CMK (cell line): ENCODE data around the gene CCK.
"Not testable (repeated sequence)": the region's sequence is repeated elsewhere in the genome, so short reads cannot be mapped to it uniquely, and the experiment has no call there.

ENCODE experiments used
- DNase-seq: peaks from one replicate; pipeline ENCODE4 v3.0.0-alpha.2; 2010; ENCODE audit warnings: low read depth

Gene CCK, protein sequence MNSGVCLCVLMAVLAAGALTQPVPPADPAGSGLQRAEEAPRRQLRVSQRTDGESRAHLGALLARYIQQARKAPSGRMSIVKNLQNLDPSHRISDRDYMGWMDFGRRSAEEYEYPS

DNA sequence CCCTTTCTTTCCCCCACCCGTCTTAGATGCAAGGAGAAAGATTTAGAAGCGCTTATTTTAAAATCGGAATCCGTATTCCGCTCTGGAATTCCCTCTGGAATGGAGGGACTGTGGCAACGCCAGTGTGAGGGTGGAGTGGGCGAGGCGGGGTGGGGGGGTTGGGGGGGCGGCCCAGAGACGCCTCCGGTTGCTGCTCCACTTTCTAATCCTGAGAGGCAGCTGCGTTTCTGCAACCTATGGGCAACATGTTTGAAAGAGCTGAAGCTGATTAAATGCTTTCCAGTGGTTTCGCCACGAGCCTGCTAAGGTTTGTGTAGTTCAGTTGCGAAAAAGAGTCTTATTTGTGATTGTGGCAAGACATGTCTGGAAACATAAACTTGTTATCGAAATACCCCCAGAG, at the start of gene CCK:
CCK (minus strand) TSS at position 101 of the 400 bp plus-strand sequence. CDS start 2,555 bp downstream, outside the sequence.
- DNase-seq = no peak

DNA sequence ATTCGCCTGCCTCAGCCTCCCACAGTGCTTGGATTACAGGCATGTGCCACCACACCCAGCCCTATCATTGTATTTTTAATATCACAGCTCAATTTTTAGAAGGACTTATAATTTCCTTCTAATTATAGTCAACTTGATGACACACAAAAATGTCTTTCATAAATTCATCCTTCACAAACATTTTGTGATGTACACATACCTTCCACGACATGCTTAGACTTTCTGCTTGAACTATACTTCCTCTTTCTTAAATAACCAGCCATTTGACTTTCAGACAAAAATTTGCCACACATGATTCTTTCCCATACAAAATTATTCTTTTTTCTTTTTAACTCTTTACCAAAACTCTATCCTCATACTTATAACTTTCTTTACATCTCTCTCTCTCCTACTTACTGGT, 48.4 kb upstream of the CCK start:
- DNase-seq = no peak

DNA sequence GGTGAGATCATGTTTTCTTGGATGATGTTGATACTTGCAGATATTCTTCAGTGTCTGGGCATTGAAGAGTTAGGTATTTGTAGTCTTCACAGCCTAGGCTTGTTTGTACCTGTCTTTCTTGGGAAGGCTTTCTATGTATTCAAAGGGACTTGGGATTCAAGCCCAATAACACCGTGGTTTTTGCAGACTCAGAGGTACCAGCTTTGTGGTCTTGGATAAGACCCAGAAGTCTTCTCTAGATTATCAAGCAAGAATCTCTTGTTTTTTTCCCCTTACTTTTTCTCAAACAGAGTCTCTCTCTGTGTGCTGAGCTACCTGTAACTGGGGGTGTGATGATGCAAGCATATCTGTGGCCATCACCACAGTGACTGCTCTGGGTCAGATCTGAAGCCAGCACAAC, 42.7 kb upstream of the CCK start:
- DNase-seq = no peak

DNA sequence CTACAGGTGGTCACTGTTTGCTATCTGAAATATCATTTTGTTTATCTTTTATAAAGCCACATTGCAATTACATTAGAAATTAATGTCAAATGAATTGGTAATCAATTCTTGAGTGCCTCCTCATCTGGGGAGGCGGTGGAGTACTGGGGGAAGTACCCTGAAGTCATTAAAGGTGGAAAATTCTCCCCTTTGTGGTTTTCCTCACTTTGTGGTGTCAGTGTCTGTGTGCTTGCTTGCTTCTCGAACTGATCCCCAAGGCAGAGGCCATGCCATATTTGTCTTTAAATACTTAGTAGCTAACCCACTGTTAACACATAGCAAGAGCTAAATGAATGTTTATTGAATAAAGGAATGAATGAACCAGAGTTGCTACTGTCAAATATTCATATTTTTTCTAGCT, 40.5 kb upstream of the CCK start:
- no peak for DNase-seq

- DNase-seq = peak; percentile 49
Observed at GRCh38 chr3:42302924-42303634, 37.1 kb upstream of the CCK start.

- no peak for DNase-seq
Observed at GRCh38 chr3:42301446-42302175, 35.6 kb upstream of the CCK start.

DNA sequence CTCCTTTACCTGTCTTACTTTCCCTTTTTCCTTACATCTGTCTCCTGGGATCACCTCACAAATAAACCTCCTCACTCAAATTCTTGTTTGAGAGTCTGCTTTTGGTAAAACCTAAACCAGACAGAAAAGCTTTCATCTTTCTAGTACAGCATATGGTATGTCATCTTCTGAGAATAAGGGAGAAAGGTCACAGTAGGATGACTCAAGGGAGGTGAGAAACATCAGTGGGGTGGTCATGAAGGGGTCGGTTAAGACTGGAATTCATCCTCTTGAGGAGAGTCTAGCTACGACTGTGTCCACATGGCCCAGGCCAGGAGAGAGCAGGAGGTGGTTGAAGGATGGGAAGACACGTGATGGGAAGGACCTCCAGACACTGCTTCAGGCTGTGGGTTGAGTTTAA, 34.8 kb upstream of the CCK start:
- DNase-seq = no peak

GRCh38 chr3:42300013-42300412, 34.0 kb upstream of the CCK start:
- DNase-seq = no peak

DNA sequence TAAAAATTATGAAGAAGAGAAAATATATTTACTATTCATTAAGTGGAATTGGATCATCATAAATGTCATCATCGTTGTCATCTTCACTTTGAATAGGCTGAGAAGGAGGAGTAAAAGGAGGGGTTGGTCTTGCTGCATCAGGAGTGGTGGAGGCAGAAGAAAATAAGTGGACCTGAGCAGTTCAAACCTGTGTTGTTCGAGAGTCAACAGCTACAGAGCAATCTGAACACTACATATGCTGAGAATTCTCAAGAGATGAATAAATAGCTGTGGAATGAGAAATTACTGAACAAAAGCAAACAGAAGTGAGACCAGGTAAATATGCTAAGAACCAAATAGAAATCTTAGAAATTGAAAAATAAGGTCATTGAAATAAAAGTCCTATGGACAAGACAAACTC, 32.3 kb upstream of the CCK start:
- no peak for DNase-seq

- no peak for DNase-seq
Observed at GRCh38 chr3:42292009-42292408, 26.0 kb upstream of the CCK start.

- DNase-seq = no peak
Observed at GRCh38 chr3:42290966-42291714, 25.2 kb upstream of the CCK start.

- DNase-seq = no peak
Observed at GRCh38 chr3:42289026-42289425, 23.0 kb upstream of the CCK start.

DNA sequence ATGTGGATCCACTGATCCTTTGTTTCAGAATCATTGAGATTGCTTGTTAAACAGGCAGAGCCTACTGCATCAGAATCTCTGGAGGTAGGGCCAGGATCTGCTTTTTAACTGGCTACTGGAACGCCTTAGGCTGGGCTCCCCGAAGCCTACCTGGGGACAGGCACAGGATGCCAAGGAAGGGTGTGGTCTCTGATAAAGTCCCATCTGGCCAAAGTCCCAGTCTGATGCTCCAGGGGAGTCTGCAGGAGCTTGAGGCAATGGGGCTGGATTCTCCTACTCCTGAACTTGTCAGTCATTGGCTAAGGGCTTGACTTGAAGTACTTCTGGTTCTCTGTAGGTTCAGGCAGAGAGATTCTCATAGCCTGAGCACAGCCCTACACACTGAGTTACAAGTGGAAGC, 22.4 kb upstream of the CCK start:
- DNase-seq = no peak

- not testable (repeated sequence) for DNase-seq
Observed at GRCh38 chr3:42287423-42287822, 21.4 kb upstream of the CCK start.

GRCh38 chr3:42277676-42278075, 11.7 kb upstream of the CCK start:
- DNase-seq = no peak

DNA sequence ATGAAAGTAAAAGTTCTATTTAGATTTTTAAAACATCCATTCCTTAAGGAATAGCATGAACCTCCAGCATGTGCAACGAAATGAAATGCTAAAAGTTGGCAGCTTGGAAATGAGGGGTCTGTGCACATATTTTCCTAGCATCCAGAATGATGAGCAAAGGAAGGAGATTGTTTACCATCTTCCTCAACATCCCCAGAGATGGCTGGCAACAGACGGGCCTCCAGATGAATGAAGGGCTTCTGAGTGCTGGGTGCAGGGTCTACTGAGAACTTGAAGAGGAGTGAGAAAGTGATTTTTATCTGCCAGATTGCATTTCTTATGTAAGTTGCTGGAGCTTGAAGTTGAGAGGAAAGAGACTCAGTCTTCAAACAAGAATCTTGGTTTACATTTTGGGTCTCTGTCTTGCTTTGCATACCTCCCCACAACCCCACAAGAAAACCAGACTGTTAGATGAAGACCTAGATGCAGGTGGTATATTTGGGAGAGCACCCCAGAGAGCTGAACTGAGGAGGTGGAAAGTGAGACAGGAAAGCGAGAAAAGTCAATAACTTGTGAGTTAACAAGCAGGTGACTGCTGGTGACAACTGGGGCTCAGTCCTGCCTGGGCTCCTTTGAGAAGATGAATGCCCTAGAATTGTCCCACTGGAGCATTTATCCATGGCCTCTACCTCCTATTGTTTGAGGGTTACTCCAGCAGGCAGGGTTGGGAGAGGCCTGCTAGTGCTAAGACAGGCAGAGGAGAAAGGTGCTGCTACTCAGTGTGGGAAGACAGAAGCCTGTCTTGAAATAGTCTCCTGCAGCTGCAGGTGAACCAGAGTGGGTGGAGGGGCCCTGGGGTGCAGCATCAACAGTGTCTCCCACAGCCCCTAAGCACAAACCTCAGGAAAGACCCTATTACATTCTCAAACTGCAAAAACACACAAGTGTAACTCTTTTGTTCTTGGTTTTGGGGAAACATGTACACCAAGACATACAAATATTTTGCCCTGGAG, 10.5 kb upstream of the CCK start:
- DNase-seq = no peak

GRCh38 chr3:42275217-42275616, 9.2 kb upstream of the CCK start:
- no peak for DNase-seq

DNA sequence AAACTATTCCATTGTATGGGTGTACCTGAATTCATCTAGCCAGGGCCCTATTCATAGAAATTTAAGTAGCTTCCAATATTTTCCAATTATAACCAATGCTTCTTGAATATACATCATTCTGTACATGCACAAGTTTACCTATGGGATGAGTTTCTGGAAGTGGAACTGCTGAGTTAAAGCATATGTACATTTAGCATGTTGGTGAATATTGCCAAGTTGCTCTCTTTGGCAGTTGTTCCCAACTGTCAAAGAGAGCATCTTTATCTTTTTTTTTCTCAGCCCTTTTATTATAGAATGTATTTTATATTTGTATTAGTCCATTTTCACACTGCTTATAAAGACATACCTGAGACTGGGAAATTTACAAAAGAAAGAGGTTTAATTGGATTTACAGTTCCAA, 8.3 kb upstream of the CCK start:
- no peak for DNase-seq

DNA sequence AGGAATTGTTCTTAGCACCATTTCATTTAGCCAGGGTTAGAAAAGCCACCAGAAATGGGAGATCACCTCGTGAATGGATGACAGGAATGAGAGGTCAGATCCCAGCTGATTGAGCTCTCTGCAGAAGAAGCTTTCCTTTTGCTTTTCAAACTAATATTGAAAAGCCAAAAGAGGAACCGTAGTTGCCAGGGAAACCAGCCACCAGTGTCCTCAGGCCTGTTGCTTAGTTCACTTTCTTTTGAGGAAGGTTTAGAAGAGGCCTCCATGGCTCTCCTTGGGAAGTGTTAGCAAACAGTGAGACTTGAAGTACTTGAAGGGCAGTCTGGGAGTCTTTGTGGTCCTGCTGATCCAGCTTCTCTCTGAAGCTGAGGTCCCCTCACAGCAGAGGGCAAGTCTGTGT, 7.4 kb upstream of the CCK start:
- DNase-seq = no peak

DNA sequence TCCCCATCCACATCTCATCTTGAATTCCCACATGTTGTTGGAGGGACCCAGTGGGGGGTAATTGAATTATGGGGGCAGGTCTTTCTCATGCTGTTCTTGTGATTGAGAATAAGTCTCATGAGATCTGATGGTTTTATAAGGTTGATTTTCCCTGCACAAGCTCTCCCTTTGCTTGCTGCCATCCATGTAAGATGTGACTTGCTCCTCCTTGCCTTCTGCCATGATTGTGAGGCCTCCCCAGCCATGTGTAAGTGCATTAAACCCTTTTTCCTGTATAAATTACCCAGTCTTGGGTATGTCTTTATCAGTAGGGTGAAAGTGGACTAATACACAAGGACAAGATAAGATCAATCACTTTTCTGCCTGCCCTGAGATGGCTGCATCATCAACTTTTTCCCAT, 5.8 kb upstream of the CCK start:
- no peak for DNase-seq

- DNase-seq = no peak
Observed at GRCh38 chr3:42270561-42270960, 4.6 kb upstream of the CCK start.

DNA sequence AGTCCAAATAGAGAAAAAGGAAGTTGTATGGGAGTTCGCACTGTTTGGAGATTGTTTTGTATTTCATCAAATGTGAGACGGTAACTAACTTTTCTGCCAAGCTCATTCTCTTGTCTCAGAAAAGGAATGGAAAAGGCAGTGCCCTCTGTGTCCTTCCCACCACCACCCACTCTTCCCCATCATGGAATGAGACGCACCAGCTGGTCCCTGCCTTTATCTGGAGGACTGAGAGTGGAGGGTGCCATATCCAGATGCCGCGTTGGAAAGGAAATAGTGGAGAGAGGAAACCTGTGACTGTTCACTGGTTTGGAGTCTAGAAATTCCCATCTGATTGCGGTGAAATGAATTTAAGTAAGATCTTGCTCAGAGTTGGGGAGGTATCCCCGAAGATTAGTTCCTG, 3.7 kb upstream of the CCK start:
- no peak for DNase-seq
